Testis (tissue), 3 donors: ENCODE data around the gene GLS. TPM values are rescaled to one million over a fixed set of nuclear protein-coding genes. Genes with fewer than 3 reads are reported as not detected.
A peak's percentile ranks its signal among the peaks of the same experiment; 100 is the strongest.

Experiments
- DNase-seq: peaks from one replicate; pipeline ENCODE4 v3.0.0-alpha.2; 2019
- H3K27ac ChIP-seq, 2 donors: fragments of 200-600 bp; sonication (generic); one replicate each; pipeline ENCODE4 v1.5.1; 2019
- H3K27me3 ChIP-seq: fragments of 200-600 bp; sonication (generic); one replicate; pipeline ENCODE4 v1.5.1; 2019
- H3K36me3 ChIP-seq: fragments of 200-600 bp; sonication (generic); one replicate; pipeline ENCODE4 v1.5.1; 2017; ENCODE audit warnings: low read depth; ENCODE audit errors: missing control alignments
- H3K4me1 ChIP-seq: fragments of 200-600 bp; sonication (generic); one replicate; pipeline ENCODE4 v1.5.1; 2019
- H3K4me3 ChIP-seq, 2 donors: fragments of 200-600 bp; sonication (generic); one replicate each; pipeline ENCODE4 v1.5.1; 2017 to 2019
- H3K9me3 ChIP-seq: fragments of 200-600 bp; sonication (generic); one replicate; pipeline ENCODE4 v1.5.1; 2017
- POLR2A ChIP-seq: fragments of 450-650 bp; IDR thresholded peaks from one replicate; pipeline ENCODE4 v1.6.1; 2017; ENCODE audit warnings: antibody characterized with exemption, mild to moderate bottlenecking, moderate library complexity
- WGBS, 2 donors: methylation state at CpG; one replicate each; pipeline ENCODE4 v1.1.5; 2018; 5-methylcytosine and 5-hydroxymethylcytosine counted together
- intact Hi-C: fragments of 100-400 bp; cut with DNase I; formaldehyde crosslinking; loops from one replicate; pipeline ENCODE4 v1.15.1; 2023; ENCODE audit warnings: low total_unique reads
- polyA plus RNA-seq: library from polyadenylated mRNA; stranded (reverse); fragments of 350-450 nt; fragmentation: Illumina TruSeq; extraction: RNeasy Lipid Tissue Mini Kit (QIAGEN cat#74804); gene quantifications from one replicate; pipeline ENCODE4 v1.2.3, GENCODE V29; 2014; ENCODE audit warnings: low read depth, low replicate concordance; ENCODE audit not compliant: insufficient read depth
- total RNA-seq, 2 donors: library from RNA; depleted of rRNA; stranded (reverse); fragments of >200 nt; gene quantifications; one replicate each; pipeline ENCODE4 v1.2.3, GENCODE V29; 2016
- TF ChIP-seq, protein P1 (sequence below), 3 experiments: fragments of 450-650 bp in 2 of 3; fragments of 200-600 bp in 1 of 3; sonication (generic) in 1 of 3; IDR thresholded peaks; one replicate each; pipeline ENCODE4 v1.5.1; 2016 to 2019; ENCODE audit warnings: antibody characterized with exemption in 3 of 3, mild to moderate bottlenecking in 2 of 3, moderate library complexity in 1 of 3

Gene GLS
- total and polyA plus RNA-seq, 3 donors from 2014 or later, result 22.8 to 130 (median 77.7) TPM

DNA sequence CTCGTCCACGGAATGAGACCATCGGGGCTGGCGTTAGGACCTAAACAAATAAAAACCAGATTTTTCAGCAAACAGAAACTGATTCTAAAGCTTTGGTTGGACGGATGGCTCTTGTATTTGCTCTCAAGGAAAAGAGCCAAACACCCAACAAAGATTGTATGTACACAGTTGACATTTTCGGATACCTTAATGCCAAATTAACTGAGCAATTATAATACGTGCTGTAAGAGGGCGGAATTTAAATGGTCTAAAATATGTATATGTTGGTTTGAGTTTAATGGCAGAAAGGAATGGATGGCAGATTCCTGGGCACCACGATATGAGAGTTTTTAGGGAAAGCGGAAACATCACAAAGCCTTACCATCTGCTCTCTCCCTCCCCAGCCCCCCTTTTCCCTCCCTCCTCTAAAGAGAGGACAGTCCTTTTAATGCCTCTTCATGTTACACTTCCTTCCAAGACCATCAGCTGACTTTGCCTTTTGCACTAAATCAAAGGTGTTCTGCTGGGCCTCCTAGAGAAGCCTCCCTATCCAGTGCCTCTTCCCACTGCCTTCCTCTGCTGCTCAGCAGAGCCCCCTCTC is 100.1 kb downstream of the GLS start:
- peak overlapping the region in 1 of 2 donors; percentile 11 for H3K27ac ChIP-seq
- no peaks in the 10 kb centered on the region for H3K27me3 ChIP-seq
- H3K9me3 ChIP-seq, result no peaks in the 10 kb centered on the region
- TF ChIP-seq POLR2A, result no peak
- TF ChIP-seq, protein P1, sequence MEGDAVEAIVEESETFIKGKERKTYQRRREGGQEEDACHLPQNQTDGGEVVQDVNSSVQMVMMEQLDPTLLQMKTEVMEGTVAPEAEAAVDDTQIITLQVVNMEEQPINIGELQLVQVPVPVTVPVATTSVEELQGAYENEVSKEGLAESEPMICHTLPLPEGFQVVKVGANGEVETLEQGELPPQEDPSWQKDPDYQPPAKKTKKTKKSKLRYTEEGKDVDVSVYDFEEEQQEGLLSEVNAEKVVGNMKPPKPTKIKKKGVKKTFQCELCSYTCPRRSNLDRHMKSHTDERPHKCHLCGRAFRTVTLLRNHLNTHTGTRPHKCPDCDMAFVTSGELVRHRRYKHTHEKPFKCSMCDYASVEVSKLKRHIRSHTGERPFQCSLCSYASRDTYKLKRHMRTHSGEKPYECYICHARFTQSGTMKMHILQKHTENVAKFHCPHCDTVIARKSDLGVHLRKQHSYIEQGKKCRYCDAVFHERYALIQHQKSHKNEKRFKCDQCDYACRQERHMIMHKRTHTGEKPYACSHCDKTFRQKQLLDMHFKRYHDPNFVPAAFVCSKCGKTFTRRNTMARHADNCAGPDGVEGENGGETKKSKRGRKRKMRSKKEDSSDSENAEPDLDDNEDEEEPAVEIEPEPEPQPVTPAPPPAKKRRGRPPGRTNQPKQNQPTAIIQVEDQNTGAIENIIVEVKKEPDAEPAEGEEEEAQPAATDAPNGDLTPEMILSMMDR (IDR thresholded peaks at IDR 0.05), result no peak
- no peak for DNase-seq
- WGBS, 2 donors, result 63 to 66% methylated on average over 10 of the region's 10 CpGs
- no peaks in the 10 kb centered on the region for H3K36me3 ChIP-seq
- H3K4me1 ChIP-seq, result peaks cover 10% of the 10 kb centered on the region
- no peak overlapping the region for H3K4me3 ChIP-seq
- intact Hi-C loops, result no loop called here

DNA sequence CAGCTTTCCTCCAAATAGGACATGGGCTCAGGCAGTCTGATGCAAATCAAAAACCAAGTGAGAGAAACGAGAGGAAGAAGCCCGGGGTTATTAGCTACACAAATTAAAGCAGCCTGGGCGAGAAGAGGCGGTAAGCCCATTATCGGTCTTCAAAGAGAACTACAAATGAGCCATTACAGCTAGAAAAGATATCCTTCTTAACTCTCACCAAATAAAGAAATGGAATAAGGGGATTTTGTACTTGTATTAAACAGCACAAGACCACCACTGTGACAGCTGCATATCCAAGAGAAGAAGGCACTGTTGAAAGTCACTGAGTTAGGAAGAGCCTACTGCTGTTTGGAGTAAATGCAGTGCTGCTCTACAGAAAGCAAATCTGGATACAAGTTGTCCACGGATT is 100.7 kb downstream of the GLS start:
- TF ChIP-seq POLR2A, result no peak
- TF ChIP-seq, protein P1 (IDR thresholded peaks at IDR 0.05), result no peak
- H3K4me3 ChIP-seq, result no peak overlapping the region
- H3K9me3 ChIP-seq, result no peaks in the 10 kb centered on the region
- WGBS, 2 donors, result 83 to 90% methylated on average over 6 of the region's 6 CpGs
- H3K4me1 ChIP-seq, result peaks cover 10% of the 10 kb centered on the region
- H3K27me3 ChIP-seq, result no peaks in the 10 kb centered on the region
- intact Hi-C loops, result no loop called here
- no peak overlapping the region for H3K27ac ChIP-seq
- no peaks in the 10 kb centered on the region for H3K36me3 ChIP-seq
- no peak for DNase-seq

DNA sequence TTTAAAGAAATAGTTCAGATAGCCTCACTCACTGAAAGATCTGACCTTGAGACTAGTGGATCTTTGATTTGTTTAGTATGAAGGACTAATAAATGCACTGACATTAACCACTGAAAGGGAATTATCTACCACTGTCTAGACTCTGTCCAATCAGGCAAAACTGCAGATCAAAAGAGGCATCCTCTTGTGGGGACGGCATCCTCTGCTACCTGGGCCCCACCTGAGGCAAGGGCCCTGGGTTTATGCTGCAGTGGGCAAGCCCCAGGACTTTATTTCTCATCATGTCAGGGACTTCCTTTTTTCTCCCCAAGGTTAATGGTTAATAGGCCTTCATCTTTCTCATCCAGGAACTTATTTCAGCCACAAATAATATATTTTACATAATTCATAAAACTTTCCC is 101.1 kb downstream of the GLS start:
- no peak for TF ChIP-seq POLR2A
- TF ChIP-seq, protein P1 (IDR thresholded peaks at IDR 0.05), result no peak
- no peaks in the 10 kb centered on the region for H3K36me3 ChIP-seq
- intact Hi-C loops, result no loop called here

DNA sequence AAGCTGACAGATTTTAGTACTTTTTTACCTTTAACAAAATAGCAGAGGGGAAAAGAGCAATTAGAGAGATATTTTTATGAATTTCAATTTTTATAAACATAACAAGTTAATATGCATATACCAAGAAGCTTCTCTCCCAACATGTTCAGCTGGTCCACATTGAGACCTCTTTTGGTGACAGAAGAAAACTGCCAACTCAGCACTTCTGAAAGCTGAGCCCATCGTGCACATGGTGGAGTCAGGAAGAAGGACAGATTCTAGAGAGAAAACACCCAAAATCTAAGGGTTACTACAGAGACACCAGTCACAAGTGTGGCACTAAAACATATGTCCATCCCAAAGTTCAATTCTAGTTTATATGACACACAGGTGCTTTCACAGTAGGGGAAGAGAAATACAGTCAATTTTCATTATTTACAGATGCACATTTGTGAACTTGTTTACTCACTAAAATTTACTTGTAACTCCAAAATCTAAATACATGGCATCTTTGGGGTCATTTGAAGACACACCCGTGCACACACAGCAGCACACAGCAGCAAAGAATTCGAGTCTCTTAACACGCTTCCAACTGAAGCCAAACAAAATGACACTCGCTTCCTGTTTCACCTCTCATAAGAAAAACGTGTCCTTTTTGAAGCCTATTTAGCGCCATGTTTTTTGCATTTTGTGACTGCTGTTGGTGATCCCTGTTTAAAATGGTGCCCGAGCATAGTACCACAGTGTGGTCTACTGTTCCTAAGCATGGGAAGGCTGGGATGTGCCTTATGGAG is 101.8 kb downstream of the GLS start:
- 93 to 94% methylated on average over 8 of the region's 8 CpGs for WGBS, 2 donors
- H3K27me3 ChIP-seq, result no peaks in the 10 kb centered on the region
- intact Hi-C loops, result no loop called here
- no peak for DNase-seq
- TF ChIP-seq POLR2A, result no peak
- TF ChIP-seq, protein P1 (IDR thresholded peaks at IDR 0.05), result no peak
- H3K9me3 ChIP-seq, result no peaks in the 10 kb centered on the region
- H3K36me3 ChIP-seq, result no peaks in the 10 kb centered on the region
- no peak overlapping the region for H3K4me3 ChIP-seq
- no peak overlapping the region for H3K27ac ChIP-seq
- H3K4me1 ChIP-seq, result peaks cover 10% of the 10 kb centered on the region

More for the DNA sequence above, 101.1 kb downstream of the GLS start:
- no peak overlapping the region for H3K4me3 ChIP-seq
- no peak for DNase-seq
- no peaks in the 10 kb centered on the region for H3K9me3 ChIP-seq
- H3K27me3 ChIP-seq, result no peaks in the 10 kb centered on the region
- peaks cover 10% of the 10 kb centered on the region for H3K4me1 ChIP-seq
- 96 to 100% methylated on average over 1 of the region's 1 CpG for WGBS, 2 donors
- no peak overlapping the region for H3K27ac ChIP-seq
